Measurements from ENCODE around the gene ADRB2.

- TF ChIP-seq NFRKB (IDR thresholded peaks at IDR 0.05) (no peak), ELF4 (IDR thresholded peaks at IDR 0.05) (no peak), HDGF (IDR thresholded peaks at IDR 0.05; ENCODE audit: borderline replicate concordance) (no peak), TARDBP (IDR thresholded peaks at IDR 0.05) (no peak)
Measured at GRCh38 chr5:148837383-148837782, 11.0 kb downstream of the ADRB2 start.
